HCT116 (cell line): Measurements from ENCODE around the gene PPP2CA.

Source experiments
- CTCF ChIP-seq, 3 experiments: fragments of 200-600 bp in 1 of 3; sonication (generic) in 1 of 3; IDR thresholded peaks in 2 of 3; conservative IDR thresholded peaks in 1 of 3; 2 replicates each; pipeline ENCODE4 v1.5.1; 2012 to 2017; ENCODE audit warnings: low read depth in 2 of 3, low read length in 2 of 3, antibody characterized with exemption in 1 of 3, borderline replicate concordance in 1 of 3, control low read depth in 1 of 3, mild to moderate bottlenecking in 1 of 3, mixed read lengths in 1 of 3, mixed run types in 1 of 3, moderate library complexity in 1 of 3; ENCODE audit not compliant: insufficient read depth in 1 of 3
- EZH2 ChIP-seq: fragments of 200-600 bp; sonication (generic); IDR thresholded peaks from 2 replicates; pipeline ENCODE4 v1.6.1; 2017; ENCODE audit warnings: antibody characterized with exemption, mixed run types
- EZH2phosphoT487 ChIP-seq: fragments of 200-600 bp; IDR thresholded peaks from 2 replicates; pipeline ENCODE4 v1.6.1; 2018; ENCODE audit warnings: antibody characterized with exemption, borderline replicate concordance
- JUND ChIP-seq: IDR thresholded peaks from 2 replicates; pipeline ENCODE4 v1.6.1; 2012
- MAX ChIP-seq: IDR thresholded peaks from 2 replicates; pipeline ENCODE4 v1.6.1; 2012
- POLR2A ChIP-seq: IDR thresholded peaks from 2 replicates; pipeline ENCODE4 v1.7.0; 2011; ENCODE audit warnings: borderline replicate concordance; ENCODE audit not compliant: insufficient read depth, insufficient read length; ENCODE audit errors: extremely low read depth
- POLR2AphosphoS5 ChIP-seq: IDR thresholded peaks from 2 replicates; pipeline ENCODE4 v1.6.1; 2011; ENCODE audit warnings: mild to moderate bottlenecking, low read depth, low read length, moderate library complexity
- SP1 ChIP-seq: IDR thresholded peaks from 2 replicates; pipeline ENCODE4 v1.6.1; 2012; ENCODE audit warnings: low read depth
- ZNF274 ChIP-seq: fragments of 200-500 bp; sonication (Bioruptor generic); IDR thresholded peaks from 2 replicates; pipeline ENCODE4 v1.6.1; 2014; ENCODE audit warnings: mild to moderate bottlenecking, low read depth, low read length, inconsistent platforms

- no peak for TF ChIP-seq ZNF274
- TF ChIP-seq CTCF (IDR thresholded peaks at IDR 0.05 in 2 of 3, conservative IDR thresholded peaks at IDR 0.05 in 1 of 3; ENCODE audit: borderline replicate concordance in 1 of 3, insufficient read depth in 1 of 3, low read depth in 2 of 3, low read length in 2 of 3): no peak
- TF ChIP-seq EZH2phosphoT487: no peak
- no peak for TF ChIP-seq POLR2AphosphoS5
- TF ChIP-seq SP1: no peak
- TF ChIP-seq POLR2A: no peak
- TF ChIP-seq MAX: no peak
- no peak for TF ChIP-seq EZH2
- no peak for TF ChIP-seq JUND
Measured at GRCh38 chr5:134148316-134148715, 77.6 kb downstream of the PPP2CA start.
